SK-N-SH treated with all-trans-retinoic acid at 6 μM for 48 hours (cell line): Measurements from ENCODE around the gene MNAT1.

Experiments
- ARNTL ChIP-seq: fragments of 450-650 bp; formaldehyde crosslinking; IDR thresholded peaks from 2 replicates; pipeline ENCODE4 v1.5.0; 2020; ENCODE audit warnings: low read depth, mild to moderate bottlenecking, moderate library complexity, borderline replicate concordance
- GLIS3 ChIP-seq: fragments of 250-450 bp; sonication (Bioruptor Pico); IDR thresholded peaks from 2 replicates; pipeline ENCODE4 v1.5.0; 2020; ENCODE audit warnings: mild to moderate bottlenecking, moderate library complexity
- OSR1 ChIP-seq: fragments of 250-450 bp; sonication (Bioruptor Pico); IDR thresholded peaks from 2 replicates; pipeline ENCODE4 v1.8.0; 2022; ENCODE audit warnings: moderate library complexity, mild to moderate bottlenecking, inconsistent platforms
- RARB ChIP-seq: fragments of 250-450 bp; sonication (Bioruptor Pico); IDR thresholded peaks from 2 replicates; pipeline ENCODE4 v1.8.0; 2021; ENCODE audit warnings: mild to moderate bottlenecking, moderate library complexity
- SNAI2 ChIP-seq: fragments of 250-450 bp; sonication (Bioruptor Pico); IDR thresholded peaks from 2 replicates; pipeline ENCODE4 v1.5.0; 2020; ENCODE audit warnings: mild to moderate bottlenecking, moderate library complexity
- TOX ChIP-seq: fragments of 250-450 bp; sonication (Bioruptor Pico); IDR thresholded peaks from 2 replicates; pipeline ENCODE4 v1.8.0; 2021; ENCODE audit warnings: mild to moderate bottlenecking, moderate library complexity, borderline replicate concordance
- ZC3H10 ChIP-seq: fragments of 250-450 bp; sonication (Bioruptor Pico); IDR thresholded peaks from 2 replicates; pipeline ENCODE4 v1.5.1; 2021; ENCODE audit warnings: mild to moderate bottlenecking, moderate library complexity
- ZFP3 ChIP-seq: fragments of 250-450 bp; sonication (Bioruptor Pico); IDR thresholded peaks from 2 replicates; pipeline ENCODE4 v1.5.0; 2020; ENCODE audit warnings: mild to moderate bottlenecking, moderate library complexity
- ZFP30 ChIP-seq: fragments of 450-650 bp; formaldehyde crosslinking; IDR thresholded peaks from 2 replicates; pipeline ENCODE4 v1.5.0; 2022; ENCODE audit warnings: mild to moderate bottlenecking, moderate library complexity
- ZNF565 ChIP-seq: fragments of 450-650 bp; formaldehyde crosslinking; conservative IDR thresholded peaks from 2 replicates; pipeline ENCODE4 v1.5.0; 2020; ENCODE audit warnings: low read depth, mild to moderate bottlenecking, moderate library complexity
- TF ChIP-seq, protein P1 (sequence below): fragments of 250-450 bp; sonication (Bioruptor Pico); IDR thresholded peaks from 2 replicates; pipeline ENCODE4 v1.8.0; 2020; ENCODE audit warnings: mild to moderate bottlenecking, moderate library complexity, borderline replicate concordance

DNA sequence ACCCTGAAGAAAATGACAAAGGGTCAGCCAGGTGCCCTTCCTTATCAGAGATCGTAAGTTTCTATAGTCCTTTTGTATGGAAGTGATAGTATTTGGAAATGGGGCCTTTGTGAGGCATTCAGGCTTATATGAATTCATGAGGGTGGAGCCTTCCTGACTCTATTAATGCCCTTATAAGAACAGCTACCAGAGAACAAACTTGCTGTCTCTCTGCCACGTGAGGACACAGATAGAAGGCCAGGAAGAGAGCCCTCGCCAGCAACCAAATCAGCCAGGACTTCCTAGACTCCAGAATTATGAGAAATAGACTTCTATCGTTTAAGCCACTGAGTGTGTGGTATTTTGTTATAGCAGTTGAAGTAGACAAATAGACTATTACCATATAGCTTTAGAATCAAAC is 209.6 kb downstream of the MNAT1 start:
- no peak for TF ChIP-seq OSR1
- TF ChIP-seq ZFP30, result no peak
- TF ChIP-seq, protein P1, sequence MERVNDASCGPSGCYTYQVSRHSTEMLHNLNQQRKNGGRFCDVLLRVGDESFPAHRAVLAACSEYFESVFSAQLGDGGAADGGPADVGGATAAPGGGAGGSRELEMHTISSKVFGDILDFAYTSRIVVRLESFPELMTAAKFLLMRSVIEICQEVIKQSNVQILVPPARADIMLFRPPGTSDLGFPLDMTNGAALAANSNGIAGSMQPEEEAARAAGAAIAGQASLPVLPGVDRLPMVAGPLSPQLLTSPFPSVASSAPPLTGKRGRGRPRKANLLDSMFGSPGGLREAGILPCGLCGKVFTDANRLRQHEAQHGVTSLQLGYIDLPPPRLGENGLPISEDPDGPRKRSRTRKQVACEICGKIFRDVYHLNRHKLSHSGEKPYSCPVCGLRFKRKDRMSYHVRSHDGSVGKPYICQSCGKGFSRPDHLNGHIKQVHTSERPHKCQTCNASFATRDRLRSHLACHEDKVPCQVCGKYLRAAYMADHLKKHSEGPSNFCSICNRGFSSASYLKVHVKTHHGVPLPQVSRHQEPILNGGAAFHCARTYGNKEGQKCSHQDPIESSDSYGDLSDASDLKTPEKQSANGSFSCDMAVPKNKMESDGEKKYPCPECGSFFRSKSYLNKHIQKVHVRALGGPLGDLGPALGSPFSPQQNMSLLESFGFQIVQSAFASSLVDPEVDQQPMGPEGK (CRISPR knock-in tag), result no peak
- TF ChIP-seq RARB (CRISPR knock-in tag), result no peak
- no peak for TF ChIP-seq ZFP3
- TF ChIP-seq GLIS3 (CRISPR knock-in tag), result no peak
- TF ChIP-seq ZNF565 (CRISPR knock-in tag), result no peak
- no peak for TF ChIP-seq ZC3H10 (CRISPR knock-in tag)
- TF ChIP-seq SNAI2, result no peak
- no peak for TF ChIP-seq TOX (CRISPR knock-in tag)
- TF ChIP-seq ARNTL (CRISPR knock-in tag), result no peak
